ENCODE results near the gene TCF21.
"Not testable (repeated sequence)": the region's sequence is repeated elsewhere in the genome, so short reads cannot be mapped to it uniquely, and the experiment has no call there.

TCF21 gene

GRCh38 chr6:133890711-133891148, 1.8 kb downstream of the TCF21 start:
- DNase-seq: no peak

GRCh38 chr6:133891149-133891926, 2.4 kb downstream of the TCF21 start:
- peak; percentile 59 for DNase-seq

GRCh38 chr6:133891927-133892812, 3.3 kb downstream of the TCF21 start:
- no peak for DNase-seq

GRCh38 chr6:133892813-133893691, 4.1 kb downstream of the TCF21 start:
- DNase-seq: no peak

GRCh38 chr6:133893946-133894345, 5.0 kb downstream of the TCF21 start:
- no peak for DNase-seq

GRCh38 chr6:133894369-133894768, 5.5 kb downstream of the TCF21 start:
- DNase-seq: no peak

GRCh38 chr6:133894795-133895358, 6.0 kb downstream of the TCF21 start:
- no peak for DNase-seq

- no peak for DNase-seq
These were observed 6.8 kb downstream of the TCF21 start for GRCh38 chr6:133895573-133896343.

GRCh38 chr6:133896344-133896721, 7.4 kb downstream of the TCF21 start:
- DNase-seq: no peak

- no peak for DNase-seq
These were observed 9.3 kb downstream of the TCF21 start for GRCh38 chr6:133898263-133898662.

GRCh38 chr6:133899556-133899955, 10.6 kb downstream of the TCF21 start:
- DNase-seq: no peak

- DNase-seq: no peak
These were observed 14.9 kb downstream of the TCF21 start for GRCh38 chr6:133903855-133904254.

- no peak for DNase-seq
These were observed 17.1 kb downstream of the TCF21 start for GRCh38 chr6:133906050-133906449.

- DNase-seq: peak; percentile 78
These were observed 27.8 kb downstream of the TCF21 start for GRCh38 chr6:133916650-133917151.

GRCh38 chr6:133917781-133918180, 28.9 kb downstream of the TCF21 start:
- no peak for DNase-seq

- DNase-seq: no peak
These were observed 29.5 kb downstream of the TCF21 start for GRCh38 chr6:133918208-133918930.

- DNase-seq: no peak
These were observed 30.4 kb downstream of the TCF21 start for GRCh38 chr6:133919362-133919761.

GRCh38 chr6:133921249-133921859, 32.4 kb downstream of the TCF21 start:
- DNase-seq: no peak

- DNase-seq: peak; percentile 56
These were observed 35.2 kb downstream of the TCF21 start for GRCh38 chr6:133923938-133924593.

- not testable (repeated sequence) for DNase-seq
These were observed 42.3 kb downstream of the TCF21 start for GRCh38 chr6:133931221-133931620.
